Type B pancreatic cell (in vitro differentiated cells): ENCODE results near the gene PTTG2. TPM values are rescaled to one million over a fixed set of nuclear protein-coding genes. Genes with fewer than 3 reads are reported as not detected.

Experiments
- DNase-seq: peaks from one replicate; pipeline ENCODE4 v3.0.0; 2021; ENCODE audit warnings: mixed read lengths; ENCODE audit not compliant: unreplicated experiment; ENCODE audit errors: extremely low spot score
- H3K27ac Mint-ChIP-seq: 2 replicates; pipeline ENCODE4 v1.8.0; 2021; ENCODE audit warnings: mild to moderate bottlenecking, mixed read lengths
- H3K27me3 Mint-ChIP-seq: 2 replicates; pipeline ENCODE4 v1.8.0; 2021; ENCODE audit warnings: mixed read lengths
- H3K36me3 Mint-ChIP-seq: 2 replicates; pipeline ENCODE4 v1.8.0; 2021; ENCODE audit warnings: mixed read lengths
- H3K4me1 Mint-ChIP-seq: one replicate; pipeline ENCODE4 v1.8.0; 2021; ENCODE audit warnings: mixed read lengths; ENCODE audit not compliant: unreplicated experiment
- H3K4me3 Mint-ChIP-seq: 2 replicates; pipeline ENCODE4 v1.8.0; 2021; ENCODE audit warnings: mild to moderate bottlenecking, mixed read lengths
- H3K9me3 Mint-ChIP-seq: 2 replicates; pipeline ENCODE4 v1.8.0; 2021; ENCODE audit warnings: mixed read lengths
- total RNA-seq: library from RNA; stranded (reverse); gene quantifications from 2 replicates; pipeline ENCODE4 v1.2.1, GENCODE V29; 2021; ENCODE audit warnings: low replicate concordance
- TF ChIP-seq, protein P1 (sequence below): fragments of 200-600 bp; sonication (generic); conservative IDR thresholded peaks from 2 replicates; pipeline ENCODE4 v1.5.0; 2021; ENCODE audit warnings: antibody characterized with exemption, mild to moderate bottlenecking

Gene PTTG2
- total RNA-seq, 1 donor from 2014 or later = not detected

DNA sequence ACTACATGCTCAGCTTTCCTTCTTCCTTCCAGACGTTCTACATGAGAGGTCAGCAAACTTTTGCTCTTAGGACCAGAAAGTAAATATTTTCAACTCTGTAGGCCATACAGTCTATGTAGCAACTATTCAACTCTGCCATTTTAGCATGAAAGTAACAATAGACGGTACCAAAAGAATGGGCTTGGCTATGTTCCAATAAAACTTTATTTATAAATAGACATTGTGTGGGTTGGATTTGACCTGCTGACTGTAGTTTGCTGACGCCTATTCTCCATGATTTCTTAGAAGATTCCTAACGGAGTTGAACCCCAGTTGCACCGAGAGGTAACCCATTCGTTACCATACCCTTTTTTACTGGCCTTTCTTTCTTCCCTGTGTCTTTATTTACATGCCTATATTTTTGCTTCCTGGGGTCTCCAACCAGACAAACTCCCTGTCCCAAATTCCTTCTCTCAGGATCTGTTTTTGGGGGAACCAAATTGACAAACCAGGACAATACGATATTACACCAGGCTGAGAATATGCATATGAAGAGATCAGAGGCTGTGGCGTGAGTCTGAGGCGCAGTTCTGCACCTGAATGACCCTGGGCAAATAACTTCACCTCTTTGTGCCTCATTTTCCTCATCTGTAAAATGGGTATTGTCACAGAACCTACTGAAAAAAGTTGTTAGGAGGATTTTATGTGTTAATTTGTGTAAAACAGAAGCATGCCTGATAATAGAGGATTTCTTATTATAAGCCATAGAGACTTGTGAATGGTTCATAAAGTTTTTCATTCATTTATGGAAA lies 10.4 kb upstream of the PTTG2 start:
- Mint-ChIP-seq H3K9me3 (peaks cover 5% of the 10 kb centered on the region), H3K36me3 (no peaks in the 10 kb centered on the region), H3K27ac (no peak overlapping the region), H3K4me1 (peaks cover 14% of the 10 kb centered on the region), H3K27me3 (no peaks in the 10 kb centered on the region), H3K4me3 (no peak overlapping the region)
- TF ChIP-seq, protein P1, sequence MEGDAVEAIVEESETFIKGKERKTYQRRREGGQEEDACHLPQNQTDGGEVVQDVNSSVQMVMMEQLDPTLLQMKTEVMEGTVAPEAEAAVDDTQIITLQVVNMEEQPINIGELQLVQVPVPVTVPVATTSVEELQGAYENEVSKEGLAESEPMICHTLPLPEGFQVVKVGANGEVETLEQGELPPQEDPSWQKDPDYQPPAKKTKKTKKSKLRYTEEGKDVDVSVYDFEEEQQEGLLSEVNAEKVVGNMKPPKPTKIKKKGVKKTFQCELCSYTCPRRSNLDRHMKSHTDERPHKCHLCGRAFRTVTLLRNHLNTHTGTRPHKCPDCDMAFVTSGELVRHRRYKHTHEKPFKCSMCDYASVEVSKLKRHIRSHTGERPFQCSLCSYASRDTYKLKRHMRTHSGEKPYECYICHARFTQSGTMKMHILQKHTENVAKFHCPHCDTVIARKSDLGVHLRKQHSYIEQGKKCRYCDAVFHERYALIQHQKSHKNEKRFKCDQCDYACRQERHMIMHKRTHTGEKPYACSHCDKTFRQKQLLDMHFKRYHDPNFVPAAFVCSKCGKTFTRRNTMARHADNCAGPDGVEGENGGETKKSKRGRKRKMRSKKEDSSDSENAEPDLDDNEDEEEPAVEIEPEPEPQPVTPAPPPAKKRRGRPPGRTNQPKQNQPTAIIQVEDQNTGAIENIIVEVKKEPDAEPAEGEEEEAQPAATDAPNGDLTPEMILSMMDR = no peak
- no peak for DNase-seq

- no peak overlapping the region for H3K4me3 Mint-ChIP-seq
- H3K4me1 Mint-ChIP-seq = peaks cover 14% of the 10 kb centered on the region
- no peak for DNase-seq
- H3K27me3 Mint-ChIP-seq = no peaks in the 10 kb centered on the region
- H3K36me3 Mint-ChIP-seq = no peaks in the 10 kb centered on the region
- H3K27ac Mint-ChIP-seq = no peak overlapping the region
- TF ChIP-seq, protein P1 = no peak
- H3K9me3 Mint-ChIP-seq = peaks cover 5% of the 10 kb centered on the region
Measured at GRCh38 chr4:37951461-37952352, 8.5 kb upstream of the PTTG2 start.

DNA sequence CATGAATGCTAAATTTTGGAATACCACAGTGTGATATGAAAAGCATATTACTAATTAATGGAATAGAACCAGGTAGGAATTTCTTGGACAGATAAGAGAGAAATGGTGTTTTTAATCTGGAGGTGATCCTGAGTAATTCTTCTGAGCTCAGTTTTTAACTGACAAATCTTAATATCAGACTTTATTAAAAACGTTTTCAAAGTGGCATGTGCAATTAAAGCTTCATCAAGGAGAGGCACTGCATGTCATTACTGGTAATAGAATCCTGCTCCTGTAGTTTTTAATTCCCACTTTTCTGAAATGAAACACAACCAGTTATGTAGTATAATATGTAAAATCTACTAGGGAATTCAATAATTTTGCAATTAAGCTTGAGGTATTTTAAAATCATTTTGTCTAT lies 7.0 kb upstream of the PTTG2 start:
- DNase-seq = no peak
- Mint-ChIP-seq H3K36me3 (no peaks in the 10 kb centered on the region), H3K9me3 (peaks cover 5% of the 10 kb centered on the region), H3K27ac (no peak overlapping the region), H3K27me3 (no peaks in the 10 kb centered on the region), H3K4me1 (peaks cover 14% of the 10 kb centered on the region), H3K4me3 (no peak overlapping the region)
- TF ChIP-seq, protein P1 = no peak

GRCh38 chr4:37953620-37954293 lies 6.4 kb upstream of the PTTG2 start:
- Mint-ChIP-seq H3K4me3 (no peak overlapping the region), H3K9me3 (peaks cover 5% of the 10 kb centered on the region), H3K27me3 (no peaks in the 10 kb centered on the region), H3K36me3 (no peaks in the 10 kb centered on the region), H3K4me1 (peaks cover 14% of the 10 kb centered on the region), H3K27ac (no peak overlapping the region)
- TF ChIP-seq, protein P1 = no peak
- DNase-seq = no peak

GRCh38 chr4:37956941-37957340 lies 3.3 kb upstream of the PTTG2 start:
- TF ChIP-seq, protein P1 = no peak
- Mint-ChIP-seq H3K27me3 (no peaks in the 10 kb centered on the region), H3K27ac (no peak overlapping the region), H3K4me3 (no peak overlapping the region), H3K36me3 (no peaks in the 10 kb centered on the region), H3K9me3 (peaks cover 5% of the 10 kb centered on the region), H3K4me1 (peaks cover 5% of the 10 kb centered on the region)
- no peak for DNase-seq
